Endothelial cell of umbilical vein (primary cell): ENCODE measurements around the gene RHEBL1. TPM values are rescaled to one million over a fixed set of nuclear protein-coding genes. Genes with fewer than 3 reads are reported as not detected.

ENCODE experiments used
- BruUV-seq: library from RNA; stranded (reverse); fragments of 400-500 nt; replicated peaks from 2 replicates; lab custom pipeline; 2021; lab: Mats Ljungman, UMichigan
- CTCF ChIA-PET: fragments of 300-600, 350-600 bp; sonication (Branson Sonifier 250); formaldehyde crosslinking; loops from one replicate; lab custom pipeline; 2021; ENCODE audit warnings: antibody characterized with exemption, inconsistent platforms; lab: Charles Lee
- POLR2A ChIA-PET: fragments of 300-600, 350-600 bp; sonication (Branson Sonifier 250); formaldehyde crosslinking; loops from one replicate; lab custom pipeline; 2021; ENCODE audit warnings: antibody characterized with exemption, inconsistent platforms; lab: Charles Lee
- DNase-seq: peaks from one replicate; pipeline ENCODE4 v3.0.0-alpha.2; 2011; ENCODE audit warnings: low read depth, low spot score
- FAIRE-seq: peaks from 2 replicates; lab custom pipeline; 2011; peaks lifted over from hg19 to GRCh38; lab: Jason Lieb, UNC
- H2AFZ ChIP-seq: 2 replicates; pipeline ENCODE4 v1.6.0; 2012; ENCODE audit warnings: low read depth, low read length, control low read depth, inconsistent platforms
- H3K27ac ChIP-seq: 2 replicates; pipeline ENCODE4 v1.5.1; 2011; ENCODE audit warnings: low read depth, mild to moderate bottlenecking, control low read depth, low read length, moderate library complexity; ENCODE audit not compliant: insufficient read depth
- H3K27me3 ChIP-seq, 2 experiments: 2 replicates each; pipeline versions ENCODE4 v1.6.0 to v1.6.1; 2011; ENCODE audit warnings: low read length in 2 of 2, mixed read lengths in 1 of 2; ENCODE audit not compliant: control insufficient read depth in 2 of 2, insufficient read depth in 2 of 2
- H3K36me3 ChIP-seq, 2 experiments: 2 replicates in 1 of 2; 3 replicates in 1 of 2; pipeline ENCODE4 v1.5.1; 2011; ENCODE audit warnings: low read length in 2 of 2, mild to moderate bottlenecking in 1 of 2, moderate library complexity in 1 of 2; ENCODE audit not compliant: control insufficient read depth in 2 of 2, insufficient read depth in 2 of 2; ENCODE audit errors: extremely low read depth in 1 of 2
- H3K4me1 ChIP-seq: 3 replicates; pipeline ENCODE4 v1.5.1; 2011; ENCODE audit warnings: mild to moderate bottlenecking, low read length; ENCODE audit not compliant: control insufficient read depth, insufficient read depth; ENCODE audit errors: extremely low read depth
- H3K4me2 ChIP-seq: 2 replicates; pipeline ENCODE4 v1.6.1; 2011; ENCODE audit warnings: low read length, control low read depth, mixed read lengths; ENCODE audit not compliant: insufficient read depth
- H3K4me3 ChIP-seq, 3 experiments: fragments of 200-600 bp in 1 of 3; sonication (generic), shearing (Covaris generic) in 1 of 3; replicated peaks in 1 of 3; 2 replicates each; pipeline ENCODE4 v1.5.1; 2011 to 2016; ENCODE audit warnings: control low read depth in 3 of 3, low read length in 3 of 3, mild to moderate bottlenecking in 2 of 3, inconsistent platforms in 1 of 3, low read depth in 1 of 3, moderate library complexity in 1 of 3; ENCODE audit not compliant: insufficient read depth in 1 of 3
- H3K79me2 ChIP-seq: 2 replicates; pipeline ENCODE4 v1.6.0; 2012; ENCODE audit warnings: low read length, inconsistent platforms; ENCODE audit not compliant: control insufficient read depth, insufficient read depth
- H3K9ac ChIP-seq: replicated peaks from 2 replicates; pipeline ENCODE3; 2011; ENCODE audit warnings: low read length, control low read depth; ENCODE audit not compliant: insufficient read depth; ENCODE audit errors: extremely low read depth
- H3K9me1 ChIP-seq: replicated peaks from 3 replicates; pipeline ENCODE4 v1.6.0; 2011; ENCODE audit warnings: mild to moderate bottlenecking, low read length; ENCODE audit not compliant: control insufficient read depth, insufficient read depth; ENCODE audit errors: extremely low read depth
- H3K9me3 ChIP-seq: replicated peaks from 2 replicates; pipeline ENCODE4 v1.5.1; 2012; ENCODE audit warnings: low read length, inconsistent platforms; ENCODE audit not compliant: control insufficient read depth, insufficient read depth
- H4K20me1 ChIP-seq: replicated peaks from 2 replicates; pipeline ENCODE3; 2011; ENCODE audit warnings: mild to moderate bottlenecking, low read length; ENCODE audit not compliant: control insufficient read depth, insufficient read depth; ENCODE audit errors: extremely low read depth
- CTCF ChIP-seq, 2 donors: IDR thresholded peaks; 1 replicate in 1 of 2; 2 replicates in 1 of 2; pipeline ENCODE4 v1.5.1; 2011; ENCODE audit warnings: low read length in 2 of 2, mild to moderate bottlenecking in 2 of 2, moderate library complexity in 2 of 2, control low read depth in 1 of 2, inconsistent platforms in 1 of 2, low read depth in 1 of 2; ENCODE audit not compliant: insufficient read depth in 1 of 2; ENCODE audit errors: extremely low read depth in 1 of 2
- EZH2 ChIP-seq: IDR thresholded peaks from 2 replicates; pipeline ENCODE4 v1.6.1; 2012; ENCODE audit warnings: borderline replicate concordance, low read depth, mild to moderate bottlenecking, moderate library complexity, low read length, inconsistent platforms; ENCODE audit not compliant: severe bottlenecking
- FOS ChIP-seq: IDR thresholded peaks from 2 replicates; pipeline ENCODE4 v1.6.1; 2011; ENCODE audit warnings: mild to moderate bottlenecking, low read length, moderate library complexity, borderline replicate concordance; ENCODE audit not compliant: insufficient read depth
- GATA2 ChIP-seq: IDR thresholded peaks from 2 replicates; pipeline ENCODE4 v1.7.0; 2011; ENCODE audit warnings: low read depth, mild to moderate bottlenecking, moderate library complexity, mixed read lengths, low read length; ENCODE audit not compliant: insufficient read length, insufficient read depth
- JUN ChIP-seq: IDR thresholded peaks from 2 replicates; pipeline ENCODE4 v1.6.1; 2011; ENCODE audit warnings: borderline replicate concordance, low read depth; ENCODE audit not compliant: insufficient read length, insufficient read depth
- MAX ChIP-seq: IDR thresholded peaks from 2 replicates; pipeline ENCODE4 v1.6.1; 2011; ENCODE audit not compliant: insufficient read depth, insufficient read length
- MYC ChIP-seq: IDR thresholded peaks from one replicate; pipeline ENCODE4 v1.6.1; 2011; ENCODE audit warnings: mild to moderate bottlenecking, low read depth, low read length
- POLR2A ChIP-seq: IDR thresholded peaks from 2 replicates; pipeline ENCODE4 v1.6.1; 2012; ENCODE audit warnings: low read depth, mild to moderate bottlenecking, control low read depth, low read length
- POLR2AphosphoS5 ChIP-seq: IDR thresholded peaks from 2 replicates; pipeline ENCODE4 v1.6.1; 2012; ENCODE audit warnings: low read depth, mild to moderate bottlenecking, control low read depth, low read length, moderate library complexity; ENCODE audit not compliant: insufficient read depth
- dilution Hi-C: fragments of 300-500 bp; cut with MboI; formaldehyde crosslinking; loops from one replicate; pipeline ENCODE4 v1.15.0; 2019; ENCODE audit warnings: low sequenced_read_pairs; ENCODE audit not compliant: extremely low pct_ligation_motif_present
- intact Hi-C: fragments of 100-400 bp; cut with micrococcal nuclease; formaldehyde crosslinking; loops from one replicate; pipeline ENCODE4 v1.10.0; 2022
- polyA plus RNA-seq, 4 experiments: library from polyadenylated mRNA; depleted of rRNA in 3 of 4; stranded (reverse) in 3 of 4; unstranded in 1 of 4; fragments of >200 nt; gene quantifications; 2 replicates each; pipeline versions ENCODE4 v1.2.1 to v1.2.3, GENCODE V29; 2011 to 2012; ENCODE audit warnings: missing spikeins in 1 of 4
- total RNA-seq: library from RNA; stranded (reverse); gene quantifications from 2 replicates; pipeline ENCODE4 v1.2.3, GENCODE V29; 2021

The RHEBL1 gene
- total and polyA plus RNA-seq, 2 donors (not counting 3 experiments of a cell fraction or from before 2014, with no cell fraction given), result 2.6 to 2.7 TPM

- H3K9ac ChIP-seq, result no peak overlapping the region
- DNase-seq (no peak), FAIRE-seq (no peak)
- no peak overlapping the region for H3K27ac ChIP-seq
- dilution Hi-C loops (no loop called here), intact Hi-C loops (no loop called here)
- no peaks in the 10 kb centered on the region for H3K4me1 ChIP-seq
- no peak overlapping the region for H3K4me3 ChIP-seq
- no peak overlapping the region for H3K4me2 ChIP-seq
- ChIA-PET CTCF (interaction anchor here (1.9 kb wide), 1 partner anchor 10 kb away, joined by 12 read pairs; no protein-coding TSS in a partner anchor), POLR2A (interaction anchor here (1.4 kb wide), 1 partner anchor 14 kb away, joined by 5 read pairs; no protein-coding TSS in a partner anchor)
- no peaks in the 10 kb centered on the region for H3K27me3 ChIP-seq
- H2AFZ ChIP-seq, result no peak overlapping the region
- no peaks in the 10 kb centered on the region for H3K9me3 ChIP-seq
- H3K79me2 ChIP-seq, result no peaks in the 10 kb centered on the region
- H4K20me1 ChIP-seq, result no peaks in the 10 kb centered on the region
- H3K36me3 ChIP-seq, result peaks cover 39 to 74% of the 10 kb centered on the region in 2 experiments
- TF ChIP-seq JUN (no peak), POLR2AphosphoS5 (no peak), CTCF (IDR thresholded peaks at IDR 0.05; ENCODE audit: extremely low read depth in 1 of 2, insufficient read depth in 1 of 2, low read depth in 1 of 2, low read length in 2 of 2) (no peak), GATA2 (no peak), EZH2 (no peak), MAX (no peak), FOS (no peak), POLR2A (no peak), MYC (no peak)
- BruUV-seq, result no TSS peak
- no peaks in the 10 kb centered on the region for H3K9me1 ChIP-seq
Measured at GRCh38 chr12:49034286-49034622, 35.5 kb downstream of the RHEBL1 start.
